HG03460 (cell line): ENCODE data around the gene EXOC8.
"Not testable (repeated sequence)": the region's sequence is repeated elsewhere in the genome, so short reads cannot be mapped to it uniquely, and the experiment has no call there.

Source experiments
- ATAC-seq: cut with Tn5 transposase; IDR thresholded peaks from one replicate; pipeline ENCODE4 v1.9.1; 2021; ENCODE audit not compliant: unreplicated experiment

The EXOC8 gene

GRCh38 chr1:231353086-231353485, 15.4 kb upstream of the EXOC8 start:
- no peak for ATAC-seq

GRCh38 chr1:231351816-231352215, 14.2 kb upstream of the EXOC8 start:
- ATAC-seq, result no peak

- ATAC-seq, result not testable (repeated sequence)
These were observed 11.2 kb upstream of the EXOC8 start for GRCh38 chr1:231348856-231349255.

GRCh38 chr1:231348442-231348841, 10.8 kb upstream of the EXOC8 start:
- no peak for ATAC-seq

- ATAC-seq, result no peak
These were observed 10.3 kb upstream of the EXOC8 start for GRCh38 chr1:231347961-231348360.

GRCh38 chr1:231340328-231341013, 2.8 kb upstream of the EXOC8 start:
- ATAC-seq, result no peak

- peak; percentile 8 for ATAC-seq
These were observed 847 bp upstream of the EXOC8 start, which contains the start of gene SPRTN for GRCh38 chr1:231338270-231339128. TSS of gene SPRTN (plus strand) at chr1:231338293. CDS start at chr1:231338384, 91 bp downstream.

- ATAC-seq, result peak; percentile 20
These were observed 595 bp downstream of the EXOC8 start for GRCh38 chr1:231337043-231337471.

- no peak for ATAC-seq
These were observed 1.7 kb downstream of the EXOC8 start for GRCh38 chr1:231335663-231336602.

GRCh38 chr1:231334952-231335351, 2.7 kb downstream of the EXOC8 start:
- ATAC-seq, result no peak

- no peak for ATAC-seq
These were observed 3.5 kb downstream of the EXOC8 start for GRCh38 chr1:231334079-231334666.

- ATAC-seq, result no peak
These were observed 4.9 kb downstream of the EXOC8 start for GRCh38 chr1:231332761-231333160.

- no peak for ATAC-seq
These were observed 8.2 kb downstream of the EXOC8 start for GRCh38 chr1:231329483-231329882.

- no peak for ATAC-seq
These were observed 10.0 kb downstream of the EXOC8 start for GRCh38 chr1:231327617-231328016.

- ATAC-seq, result no peak
These were observed 11.4 kb downstream of the EXOC8 start for GRCh38 chr1:231326248-231326647.

- ATAC-seq, result no peak
These were observed 13.0 kb downstream of the EXOC8 start for GRCh38 chr1:231324660-231325059.

- no peak for ATAC-seq
These were observed 14.6 kb downstream of the EXOC8 start for GRCh38 chr1:231322880-231323530.

- ATAC-seq, result no peak
These were observed 18.6 kb downstream of the EXOC8 start for GRCh38 chr1:231319080-231319479.

- no peak for ATAC-seq
These were observed 19.1 kb downstream of the EXOC8 start for GRCh38 chr1:231318568-231318967.

GRCh38 chr1:231318015-231318355, 19.7 kb downstream of the EXOC8 start:
- ATAC-seq, result no peak
